ENCODE results near the gene S100A7.
A peak's percentile ranks its signal among the peaks of the same experiment; 100 is the strongest.

GRCh38 chr1:153509729-153510354, 49.4 kb upstream of the S100A7 start:
- TF ChIP-seq EGR1 (IDR thresholded peaks at IDR 0.05; ENCODE audit: low read depth in 2 of 2) (no peak), CTCF (IDR thresholded peaks at IDR 0.05; ENCODE audit: low read depth, low read length, missing input control) (peak; percentile 38), SP1 (IDR thresholded peaks at IDR 0.05) (no peak), GABPA (IDR thresholded peaks at IDR 0.05 in 1 of 2, conservative IDR thresholded peaks at IDR 0.05 in 1 of 2) (no peak), RAD21 (IDR thresholded peaks at IDR 0.05) (peak; percentile 49 to 68), ZBTB33 (IDR thresholded peaks at IDR 0.05) (no peak), YY1 (IDR thresholded peaks at IDR 0.05) (no peak), REST (IDR thresholded peaks at IDR 0.05) (no peak)

All from liver (tissue), 3 donors.